ENCODE measurements around the gene DLGAP1. TPM values are rescaled to one million over a fixed set of nuclear protein-coding genes. Genes with fewer than 3 reads are reported as not detected.
A peak's percentile ranks its signal among the peaks of the same experiment; 100 is the strongest.

The DLGAP1 gene
- total RNA-seq, 1 experiment from 2014 or later = 17.3 TPM

DNA sequence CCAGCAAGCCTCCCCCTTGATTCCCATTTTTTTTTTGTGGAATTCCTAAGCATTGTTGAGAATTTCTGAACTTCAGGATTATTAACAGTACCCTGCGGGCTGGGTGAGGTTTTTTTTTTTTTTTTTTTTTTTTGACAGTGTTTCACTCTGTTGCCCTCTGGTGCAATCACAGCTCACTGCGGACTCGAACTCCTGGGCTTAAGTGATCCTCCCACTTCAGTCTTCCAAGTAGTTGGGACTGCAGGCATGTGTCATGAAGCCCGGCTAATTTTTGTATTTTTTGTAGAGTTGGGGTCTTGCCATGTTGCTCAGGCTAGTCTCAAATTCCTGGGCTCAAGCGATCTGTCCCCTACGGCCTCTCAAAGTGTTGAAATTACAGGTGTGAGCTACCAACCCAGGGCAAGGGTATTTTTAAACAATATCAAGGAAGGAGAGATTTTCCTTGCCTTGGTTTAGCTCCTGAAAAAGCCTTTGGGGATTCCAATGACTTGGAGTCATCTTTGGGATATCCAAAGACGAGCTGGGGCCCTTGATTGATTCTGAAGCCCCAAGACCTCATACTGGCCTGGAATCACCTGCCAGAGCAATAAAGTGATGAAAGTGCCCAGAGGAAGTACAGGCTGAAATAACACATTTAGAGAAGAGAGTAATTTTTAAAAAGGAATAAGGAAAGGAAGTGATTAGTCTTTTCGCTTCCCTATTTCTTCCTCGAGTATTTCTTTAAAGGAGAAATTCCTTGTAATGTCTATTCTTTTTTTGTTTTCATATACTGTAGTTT is 764.9 kb downstream of the DLGAP1 start:
- in situ Hi-C loops (cut with HindIII; ENCODE audit: low sequenced_read_pairs) = loop anchor here (25.0 kb wide), 1 partner anchor 172 kb away; no protein-coding TSS in a partner anchor

DNA sequence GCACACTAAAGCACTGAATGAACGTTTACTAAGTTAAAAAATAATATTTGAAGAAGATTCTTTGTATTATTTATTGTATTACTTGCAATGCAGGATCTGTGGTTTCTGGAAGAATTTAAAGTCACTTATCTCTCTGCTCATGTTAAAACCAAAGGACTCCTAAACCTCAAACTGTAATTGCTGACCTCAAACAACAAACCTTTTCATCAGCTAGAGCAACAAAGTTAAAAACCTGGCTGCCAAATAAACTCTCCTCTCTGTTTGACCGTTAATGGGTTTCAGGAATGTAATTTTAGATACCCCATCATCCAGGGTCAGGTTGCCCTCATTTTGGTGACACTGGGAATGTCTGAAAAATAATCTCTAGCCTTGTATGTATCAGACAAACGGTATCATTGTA is 766.0 kb downstream of the DLGAP1 start:
- in situ Hi-C loops (cut with HindIII; ENCODE audit: low sequenced_read_pairs) = loop anchor here (25.0 kb wide), 1 partner anchor 173 kb away; no protein-coding TSS in a partner anchor
- DNase-seq (ENCODE audit: low spot score) = peak; percentile 61

More for the DNA sequence above, 764.9 kb downstream of the DLGAP1 start:
- DNase-seq (ENCODE audit: low spot score) = peak; percentile 58

DNA sequence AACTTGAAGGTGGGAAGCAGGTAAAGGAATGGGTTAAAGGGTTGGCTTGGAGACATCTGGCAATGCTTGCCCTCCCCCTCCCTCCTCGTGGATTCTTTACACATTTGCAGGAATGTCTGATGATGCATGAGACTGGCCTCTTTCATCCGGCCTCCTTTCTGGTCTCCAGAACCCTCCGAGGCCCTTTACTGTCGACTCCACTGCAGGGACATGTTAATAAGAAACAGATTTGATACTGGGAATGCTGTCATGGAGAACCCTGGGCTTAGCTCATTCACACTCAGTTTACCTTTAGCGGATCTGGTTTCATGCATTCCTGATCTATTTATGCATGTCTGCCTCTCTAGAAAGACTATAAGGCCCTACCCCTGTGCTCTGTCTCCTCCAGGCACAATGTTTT is 766.4 kb downstream of the DLGAP1 start:
- in situ Hi-C loops (cut with HindIII; ENCODE audit: low sequenced_read_pairs) = loop anchor here (25.0 kb wide), 1 partner anchor 174 kb away; no protein-coding TSS in a partner anchor
- peak; percentile 73 for DNase-seq (ENCODE audit: low spot score)

DNA sequence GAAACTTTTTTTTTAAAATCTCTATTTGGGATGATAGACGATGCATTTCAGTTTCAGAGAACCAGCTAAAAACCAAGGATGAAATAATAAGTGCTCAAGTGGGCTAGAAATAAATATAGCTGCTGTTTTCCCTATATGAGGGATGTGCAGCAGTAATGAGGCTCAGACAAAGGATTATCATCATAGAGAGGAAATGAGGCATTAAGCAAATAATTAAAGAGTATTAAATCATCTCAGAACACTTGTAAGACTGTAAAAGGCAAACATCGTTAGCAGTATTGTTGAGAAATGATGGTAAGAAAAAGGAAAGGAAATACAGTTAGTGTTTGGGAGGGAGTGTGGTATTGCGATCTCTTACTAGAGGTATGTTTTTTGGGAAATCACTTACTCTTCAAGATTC is 771.6 kb downstream of the DLGAP1 start:
- in situ Hi-C loops (cut with HindIII; ENCODE audit: low sequenced_read_pairs) = loop anchor here (25.0 kb wide), 1 partner anchor 179 kb away; no protein-coding TSS in a partner anchor

DNA sequence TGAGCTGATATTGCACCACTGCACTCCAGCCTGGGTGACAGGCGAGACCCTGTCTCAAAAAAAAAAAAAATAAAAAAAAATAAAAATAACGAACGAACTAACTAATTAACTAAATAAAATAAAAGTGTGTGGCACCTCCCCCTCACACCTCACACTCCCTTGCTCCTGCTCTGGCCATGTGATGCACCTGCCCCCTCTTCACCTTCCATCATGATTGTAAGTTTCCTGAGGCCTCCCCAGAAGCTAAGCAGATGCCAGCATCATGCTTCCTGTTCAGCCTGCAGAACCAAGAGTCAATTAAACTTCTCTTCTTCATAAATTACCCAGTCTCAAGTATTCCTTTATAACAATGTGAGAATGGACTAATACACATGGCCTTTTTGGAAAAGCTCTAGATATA is 773.0 kb downstream of the DLGAP1 start:
- in situ Hi-C loops (cut with HindIII; ENCODE audit: low sequenced_read_pairs) = loop anchor here (25.0 kb wide), 1 partner anchor 180 kb away; no protein-coding TSS in a partner anchor
- DNase-seq (ENCODE audit: low spot score) = no peak

More for the DNA sequence above, 771.6 kb downstream of the DLGAP1 start:
- DNase-seq (ENCODE audit: low spot score) = no peak

DNA sequence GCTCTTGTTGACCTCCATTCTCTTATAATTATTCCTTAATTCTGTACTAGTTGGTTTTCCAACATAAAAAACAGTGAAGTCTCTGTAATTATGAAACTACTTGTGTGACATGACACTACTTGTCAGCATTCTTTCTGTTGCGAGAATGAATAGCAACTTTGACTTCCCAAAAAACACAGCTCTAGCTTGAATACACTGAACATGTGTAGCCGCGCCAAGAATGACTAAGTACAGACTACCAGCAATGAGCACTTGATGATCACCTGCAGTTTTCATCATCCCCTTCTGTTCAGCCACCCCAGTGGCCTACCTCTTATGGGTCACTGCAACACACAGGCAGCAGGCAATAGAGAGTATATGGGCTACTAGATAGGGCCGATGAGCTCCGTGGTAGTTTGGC is 775.9 kb downstream of the DLGAP1 start:
- in situ Hi-C loops (cut with HindIII; ENCODE audit: low sequenced_read_pairs) = loop anchor here (25.0 kb wide), 1 partner anchor 183 kb away; no protein-coding TSS in a partner anchor
- DNase-seq (ENCODE audit: low spot score) = no peak

DNA sequence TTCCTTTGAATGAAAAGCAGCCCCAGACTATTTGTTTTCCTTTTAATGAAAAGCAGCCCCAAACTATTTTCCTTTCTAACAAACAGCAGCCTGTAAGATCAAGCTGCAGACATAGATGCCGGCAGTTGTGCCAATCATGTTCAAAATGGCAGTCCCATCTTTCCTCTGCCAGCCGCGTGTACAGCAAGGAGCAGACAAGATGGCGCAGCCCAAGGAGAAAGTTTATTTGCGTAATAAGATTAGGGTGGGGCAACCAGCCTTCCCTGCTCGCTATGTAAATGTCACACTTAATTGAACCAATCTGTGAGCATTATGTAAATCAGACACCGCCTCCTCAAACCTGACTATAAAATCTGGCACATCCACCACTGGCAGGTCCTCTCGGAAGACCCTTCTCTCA is 779.1 kb downstream of the DLGAP1 start:
- DNase-seq (ENCODE audit: low spot score) = no peak
- in situ Hi-C loops (cut with HindIII; ENCODE audit: low sequenced_read_pairs) = loop anchor here (25.0 kb wide), 1 partner anchor 186 kb away; no protein-coding TSS in a partner anchor

DNA sequence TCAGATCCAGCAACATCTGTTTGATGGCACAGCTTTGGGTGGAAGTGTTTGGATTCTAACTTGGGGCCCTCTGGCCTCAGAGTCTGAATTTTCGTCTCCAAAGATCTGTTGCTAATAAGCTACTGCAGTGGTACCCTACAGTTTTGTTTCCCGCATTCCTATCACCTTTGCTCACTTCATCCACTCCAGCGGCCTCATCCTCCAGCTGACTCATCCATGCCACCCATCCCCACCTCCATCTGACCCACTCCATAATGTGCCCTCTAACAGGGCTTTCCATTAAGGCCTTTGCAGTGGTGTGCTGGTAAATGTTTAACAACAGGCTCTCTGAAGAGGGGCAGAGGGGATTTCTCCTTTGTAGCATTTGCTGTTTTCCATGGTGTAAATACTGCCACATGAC is 779.7 kb downstream of the DLGAP1 start:
- no peak for DNase-seq (ENCODE audit: low spot score)
- in situ Hi-C loops (cut with HindIII; ENCODE audit: low sequenced_read_pairs) = loop anchor here (25.0 kb wide), 1 partner anchor 187 kb away; no protein-coding TSS in a partner anchor

DNA sequence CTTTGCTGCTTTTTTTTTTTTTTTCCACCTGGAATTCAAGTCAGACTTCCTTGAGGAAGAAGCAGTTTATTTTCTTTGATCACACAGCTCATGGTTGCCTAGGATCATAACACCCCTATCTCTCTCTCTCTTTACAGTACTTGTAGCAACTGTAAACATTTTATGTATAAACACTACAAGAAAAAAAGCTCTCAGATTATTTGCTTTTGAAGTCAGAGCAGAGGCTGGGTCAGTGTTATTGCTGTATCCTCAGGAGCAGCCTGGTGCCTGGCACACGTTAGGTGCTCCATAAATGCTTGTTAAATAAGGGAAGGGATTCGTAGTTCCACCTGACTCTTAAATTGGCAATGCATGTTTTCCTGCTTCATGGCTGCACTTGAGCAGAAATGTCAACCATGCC is 783.9 kb downstream of the DLGAP1 start:
- DNase-seq (ENCODE audit: low spot score) = peak; percentile 53
- in situ Hi-C loops (cut with HindIII; ENCODE audit: low sequenced_read_pairs) = no loop called here

DNA sequence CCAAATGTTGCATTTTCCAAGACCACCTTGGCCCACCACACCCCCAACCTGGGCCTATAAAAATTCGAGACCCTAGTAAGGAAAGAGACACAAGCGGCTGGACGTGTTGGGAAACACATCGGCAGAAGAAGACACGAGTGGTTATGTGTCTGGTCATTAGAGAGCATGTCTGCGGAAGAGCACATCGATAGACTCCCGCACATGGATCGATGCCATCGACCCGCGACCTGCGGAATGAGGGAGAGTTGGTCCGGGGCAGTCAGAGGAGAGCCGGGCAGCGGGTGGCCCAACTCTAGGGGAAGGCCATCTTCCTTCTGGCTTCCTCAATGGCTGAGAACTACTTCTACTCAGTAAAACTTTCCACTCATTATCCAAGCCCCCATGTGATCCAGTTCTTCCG is 785.7 kb downstream of the DLGAP1 start:
- DNase-seq (ENCODE audit: low spot score) = no peak
- in situ Hi-C loops (cut with HindIII; ENCODE audit: low sequenced_read_pairs) = no loop called here

DNA sequence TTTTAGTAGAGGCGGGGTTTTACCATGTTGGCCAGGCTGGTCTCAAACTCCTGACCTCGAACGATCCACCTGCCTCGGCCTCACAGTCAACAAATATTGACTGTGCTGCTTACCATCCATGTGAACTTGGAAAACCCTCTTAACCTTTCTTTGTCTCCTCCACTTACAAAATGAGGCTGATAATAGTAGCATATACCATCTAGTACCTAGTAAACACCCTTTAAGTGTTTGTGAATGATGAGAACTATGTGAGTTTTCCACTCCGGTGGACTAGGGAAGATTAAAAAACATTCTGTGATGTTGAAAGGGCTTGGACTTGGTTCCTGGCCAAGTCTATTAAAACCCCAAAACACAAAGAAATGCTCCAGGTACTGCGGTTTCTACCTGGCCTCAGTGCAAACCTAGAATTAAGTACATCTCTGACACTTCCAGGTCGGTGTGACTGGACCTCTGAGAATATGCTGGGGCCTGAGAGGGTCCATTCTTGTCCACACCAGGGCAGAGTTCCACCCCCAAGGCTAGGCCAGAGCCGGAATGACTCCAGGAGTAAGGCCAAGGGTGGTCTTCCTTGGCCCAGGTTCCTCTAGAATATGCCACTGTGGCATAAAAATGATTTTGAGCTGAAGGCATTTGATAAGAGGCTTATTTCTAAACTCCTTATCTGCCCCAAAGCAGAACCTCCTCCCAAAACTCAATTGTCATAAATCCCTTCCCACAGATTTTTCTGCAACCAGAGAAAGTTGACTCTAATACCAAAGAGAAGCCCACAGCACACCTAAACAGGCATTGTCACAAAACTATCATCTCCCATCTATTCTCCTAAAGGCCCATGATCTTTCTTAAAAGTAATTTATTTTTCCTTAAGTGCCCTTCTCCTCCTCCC is 787.6 kb downstream of the DLGAP1 start:
- DNase-seq (ENCODE audit: low spot score) = peak; percentile 55
- in situ Hi-C loops (cut with HindIII; ENCODE audit: low sequenced_read_pairs) = no loop called here

DNA sequence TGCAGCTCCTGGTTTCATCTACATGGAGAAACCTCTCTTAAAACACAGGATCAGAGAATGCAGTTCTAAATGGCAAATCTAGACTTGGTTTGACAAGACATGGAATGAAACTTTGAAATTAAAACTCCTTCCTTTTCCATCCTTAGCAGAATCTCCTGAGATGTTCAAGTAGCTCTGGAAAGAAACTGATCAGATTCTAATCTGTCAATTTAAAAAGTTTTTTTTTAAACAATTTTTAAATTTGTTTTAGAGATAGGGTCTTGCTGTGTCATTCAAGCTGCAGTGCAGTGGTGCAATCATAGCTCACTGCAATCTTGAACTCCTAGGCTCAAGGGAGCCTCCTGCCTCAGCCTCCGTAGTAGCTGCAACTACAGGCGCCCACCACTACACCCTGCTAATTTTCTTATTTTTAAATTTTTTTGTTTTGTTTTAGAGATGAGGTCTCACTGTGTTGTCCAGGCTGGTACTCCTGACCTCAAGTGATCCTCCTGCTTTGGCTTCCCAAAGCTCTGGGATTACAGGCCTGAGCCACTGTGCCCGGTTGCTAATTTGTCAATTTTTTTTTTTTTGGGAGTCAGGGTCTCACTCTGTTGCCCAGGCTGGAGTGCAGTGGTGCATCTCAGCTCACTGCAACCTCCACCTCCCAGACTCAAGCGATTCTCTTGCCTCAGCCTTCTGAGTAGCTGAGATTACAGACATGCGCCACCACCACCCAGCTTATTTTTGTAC is 788.4 kb downstream of the DLGAP1 start:
- no peak for DNase-seq (ENCODE audit: low spot score)
- in situ Hi-C loops (cut with HindIII; ENCODE audit: low sequenced_read_pairs) = no loop called here

DNA sequence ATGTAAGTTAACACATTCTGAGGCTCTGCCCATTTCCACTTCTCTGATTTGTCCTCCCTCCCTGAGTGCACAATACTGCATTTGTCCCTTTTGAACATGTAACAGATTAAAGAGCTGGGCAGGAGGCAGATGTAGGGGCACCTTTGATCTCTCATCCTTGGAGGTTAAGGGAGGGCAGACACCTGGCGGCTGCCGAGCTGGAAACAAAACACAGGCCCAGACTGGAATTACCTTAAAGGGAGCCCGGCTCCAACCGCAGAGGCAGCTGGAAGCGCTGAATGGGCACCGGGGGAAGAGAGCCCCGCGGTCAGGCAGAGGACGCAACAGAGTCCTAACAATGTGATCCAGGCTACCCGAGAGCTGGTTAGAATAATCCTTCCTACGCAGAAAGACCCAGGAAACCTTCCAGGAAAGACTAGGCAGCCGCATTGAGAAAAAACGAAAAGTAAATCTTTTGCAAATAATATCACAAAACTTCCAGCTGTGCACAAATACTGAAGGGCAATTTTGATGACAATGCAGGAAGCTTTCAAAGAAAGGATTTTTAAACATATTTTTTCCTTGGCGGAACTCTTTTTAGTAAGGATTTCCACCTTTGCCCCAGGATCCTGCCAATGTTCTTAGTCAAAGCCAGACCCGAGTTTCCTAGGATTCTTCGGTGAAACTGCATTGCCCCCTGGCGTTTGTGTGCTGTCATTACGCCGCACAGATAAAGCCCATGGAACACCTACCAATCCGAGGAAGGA is 789.2 kb downstream of the DLGAP1 start:
- in situ Hi-C loops (cut with HindIII; ENCODE audit: low sequenced_read_pairs) = no loop called here

DNA sequence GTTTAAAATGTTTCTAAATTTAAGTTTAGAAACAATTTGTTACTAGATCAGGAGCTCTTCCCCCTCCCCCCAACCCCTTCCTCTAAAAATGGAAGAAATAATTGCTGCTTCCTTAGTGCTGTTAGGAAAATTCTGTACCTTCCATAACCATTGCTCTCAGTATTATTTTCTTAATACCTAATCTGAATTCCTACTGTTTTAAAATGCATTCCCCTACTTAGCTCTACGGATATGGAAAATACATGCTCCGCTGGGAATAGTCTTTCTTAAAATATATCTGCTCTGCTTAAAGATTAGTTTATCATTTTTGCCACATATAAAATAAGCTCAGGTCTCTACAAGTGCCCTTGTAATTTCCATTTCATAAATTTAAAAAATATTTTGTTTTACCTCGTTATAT is 789.9 kb downstream of the DLGAP1 start:
- in situ Hi-C loops (cut with HindIII; ENCODE audit: low sequenced_read_pairs) = no loop called here
- DNase-seq (ENCODE audit: low spot score) = no peak

More for the DNA sequence above, 789.2 kb downstream of the DLGAP1 start:
- DNase-seq (ENCODE audit: low spot score) = peak; percentile 93

DNA sequence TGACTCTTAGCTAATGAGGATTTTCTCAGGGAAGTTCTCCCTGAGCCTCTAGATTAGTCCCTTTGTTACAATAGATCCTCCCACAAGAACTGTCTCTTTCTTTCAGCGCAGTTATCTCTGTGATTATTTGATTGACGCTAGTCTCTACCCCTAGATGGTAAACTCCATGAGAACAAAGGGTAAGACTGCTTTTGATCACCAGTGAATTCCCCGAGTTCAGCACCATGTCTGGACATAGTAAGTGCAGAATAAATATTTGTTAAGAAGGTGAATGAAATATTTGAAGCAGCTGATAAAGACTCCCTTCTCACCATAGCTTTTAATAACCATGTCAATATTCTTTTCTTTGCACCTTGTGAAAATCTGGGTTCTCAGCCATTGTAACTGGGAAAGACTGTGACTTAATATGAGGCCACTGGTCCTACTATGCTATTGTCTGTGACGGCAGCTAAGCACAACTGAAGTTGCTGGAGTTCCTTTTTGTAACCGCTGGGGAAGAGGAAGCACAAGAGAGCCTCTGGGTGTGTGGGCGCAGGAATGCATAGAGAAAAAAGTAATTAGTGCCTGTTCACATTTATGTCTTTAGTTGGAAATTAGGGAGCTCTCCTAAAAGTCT is 790.4 kb downstream of the DLGAP1 start:
- no peak for DNase-seq (ENCODE audit: low spot score)
- in situ Hi-C loops (cut with HindIII; ENCODE audit: low sequenced_read_pairs) = no loop called here

DNA sequence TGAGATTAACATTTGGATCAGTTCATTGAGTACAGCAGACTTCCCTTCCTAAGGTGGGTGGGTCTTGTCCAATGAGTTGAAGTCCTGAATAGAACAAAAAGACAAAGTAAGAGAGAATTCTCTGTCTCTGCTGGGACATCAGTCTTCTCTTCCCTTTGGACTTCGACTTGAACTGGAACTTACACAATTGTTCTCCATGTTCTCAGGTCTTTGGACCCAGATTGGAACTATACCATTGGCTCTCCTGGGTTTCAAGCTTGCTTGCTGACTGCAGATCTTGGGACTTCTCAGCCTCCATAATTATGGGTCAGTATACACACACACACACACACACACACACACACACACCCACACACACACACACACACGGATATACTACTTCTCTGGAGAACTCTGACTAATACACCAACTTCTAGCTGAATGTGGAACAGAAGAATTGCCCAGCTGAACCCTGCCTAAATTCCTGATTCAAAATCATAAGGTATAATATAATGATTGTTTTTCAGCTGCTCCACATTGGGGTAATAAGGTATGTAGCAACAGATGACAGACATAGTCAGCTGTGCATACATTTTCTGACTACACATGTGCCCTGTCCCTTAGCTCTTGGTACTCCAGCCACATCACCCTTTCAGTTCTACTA is 791.1 kb downstream of the DLGAP1 start:
- no peak for DNase-seq (ENCODE audit: low spot score)
- in situ Hi-C loops (cut with HindIII; ENCODE audit: low sequenced_read_pairs) = no loop called here

DNA sequence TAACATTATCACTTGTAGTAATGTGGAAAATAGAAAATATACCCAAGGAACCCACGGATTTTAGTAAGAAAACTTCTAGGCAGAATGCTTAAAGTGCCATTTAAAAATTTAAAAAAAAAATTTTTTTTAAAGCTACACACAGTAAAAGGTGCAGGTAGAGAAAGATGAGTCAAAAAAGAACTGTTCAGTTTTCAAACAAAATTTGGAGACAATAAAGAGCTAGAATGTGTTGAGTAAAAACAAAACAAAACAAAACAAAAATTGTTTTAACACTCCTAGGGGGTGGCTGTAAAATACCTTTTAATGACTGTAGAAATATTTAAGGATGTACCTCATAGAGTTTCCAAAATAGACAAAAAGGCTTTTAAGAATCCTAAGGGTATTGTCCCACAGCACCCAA is 793.1 kb downstream of the DLGAP1 start:
- in situ Hi-C loops (cut with HindIII; ENCODE audit: low sequenced_read_pairs) = no loop called here
- DNase-seq (ENCODE audit: low spot score) = no peak
